Measurements from ENCODE around the gene TBC1D21. TPM values are rescaled to one million over a fixed set of nuclear protein-coding genes. Genes with fewer than 3 reads are reported as not detected.
"Not testable (repeated sequence)": the region's sequence is repeated elsewhere in the genome, so short reads cannot be mapped to it uniquely, and the experiment has no call there.

TBC1D21 gene
- total and polyA plus RNA-seq, 2 donors from 2014 or later = not detected

- intact Hi-C loops (cut with DNase I) = no loop called here
- Histone ChIP-seq H3K4me3 (ENCODE audit: low read length in 3 of 3) (no peak overlapping the region), H3K36me3 (ENCODE audit: control insufficient read depth in 2 of 3, insufficient read depth in 3 of 3, low read length in 3 of 3) (no peaks in the 10 kb centered on the region), H3K4me1 (ENCODE audit: control insufficient read depth in 2 of 3, insufficient read depth in 2 of 3, low read depth in 1 of 3, low read length in 3 of 3) (peaks cover 4 to 14% (median 8%) of the 10 kb centered on the region in 3 donors), H3K27me3 (ENCODE audit: control insufficient read depth, insufficient read depth, low read length) (no peaks in the 10 kb centered on the region), H3K9ac (ENCODE audit: low read length in 3 of 3) (no peak overlapping the region), H3K9me3 (ENCODE audit: control insufficient read depth in 2 of 3, insufficient read depth in 1 of 3, low read length in 3 of 3) (no peaks in the 10 kb centered on the region), H3K27ac (ENCODE audit: low read depth in 2 of 2, low read length in 2 of 2) (no peak overlapping the region)
- DNase-seq (peak in 1 of 5 donors; percentile 70), FAIRE-seq (no peak)
- TF ChIP-seq CTCF (IDR thresholded peaks at IDR 0.05; ENCODE audit: borderline replicate concordance, extremely low read depth, insufficient read depth) = no peak
These were observed 64.4 kb downstream of the TBC1D21 start for GRCh38 chr15:73937726-73938125.

DNA sequence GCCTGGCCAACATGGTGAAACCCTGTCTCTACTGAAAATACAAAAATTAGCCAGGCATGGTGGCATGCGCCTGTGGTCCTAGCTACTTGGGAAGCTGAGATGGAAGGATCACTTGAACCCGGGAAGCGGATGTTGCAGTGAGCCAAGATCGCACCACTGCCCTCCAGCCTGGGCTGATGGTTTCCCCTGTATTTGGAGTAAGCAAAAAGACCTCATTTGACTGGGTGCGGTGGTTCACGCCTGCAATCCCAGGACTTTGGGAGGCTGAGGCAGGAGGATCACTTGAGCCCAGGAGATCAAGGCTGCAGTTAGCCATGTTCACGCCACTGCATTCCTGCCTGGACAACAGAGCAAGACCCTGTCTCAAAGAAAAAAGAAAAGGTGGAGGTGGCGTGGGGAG, 65.2 kb downstream of the TBC1D21 start:
- H3K36me3 ChIP-seq (ENCODE audit: control insufficient read depth in 2 of 3, insufficient read depth in 3 of 3, low read length in 3 of 3); H3K27me3 ChIP-seq (ENCODE audit: control insufficient read depth, insufficient read depth, low read length); H3K9ac ChIP-seq (ENCODE audit: low read length in 3 of 3); H3K9me3 ChIP-seq (ENCODE audit: control insufficient read depth in 2 of 3, insufficient read depth in 1 of 3, low read length in 3 of 3); intact Hi-C loops (cut with DNase I); H3K4me3 ChIP-seq (ENCODE audit: low read length in 3 of 3); H3K27ac ChIP-seq (ENCODE audit: low read depth in 2 of 2, low read length in 2 of 2); FAIRE-seq: not testable (repeated sequence)
- peaks cover 4 to 14% (median 8%) of the 10 kb centered on the region in 3 donors for H3K4me1 ChIP-seq (ENCODE audit: control insufficient read depth in 2 of 3, insufficient read depth in 2 of 3, low read depth in 1 of 3, low read length in 3 of 3)
- peak in 1 of 5 donors; percentile 18 for DNase-seq

Other genes starting within 250 kb of the TBC1D21 start
- 130 TPM for gene NPTN, start 240.2 kb upstream of the TBC1D21 start, total RNA-seq
- 100 TPM for gene NPTN, start 240.2 kb upstream of the TBC1D21 start, polyA plus RNA-seq (ENCODE audit: insufficient read depth, low read depth, low replicate concordance)
- gene CD276, start 189.2 kb upstream of the TBC1D21 start, total RNA-seq = 31.5 TPM
- 25.0 TPM for gene CD276, start 189.2 kb upstream of the TBC1D21 start, polyA plus RNA-seq (ENCODE audit: insufficient read depth, low read depth, low replicate concordance)
- gene INSYN1, start 120.2 kb upstream of the TBC1D21 start, total RNA-seq = 4.2 TPM
- 39.6 TPM for gene INSYN1, start 120.2 kb upstream of the TBC1D21 start, polyA plus RNA-seq (ENCODE audit: insufficient read depth, low read depth, low replicate concordance)
- gene LOXL1, start 52.9 kb downstream of the TBC1D21 start, total RNA-seq = 33.2 TPM
- gene LOXL1, start 52.9 kb downstream of the TBC1D21 start, polyA plus RNA-seq (ENCODE audit: insufficient read depth, low read depth, low replicate concordance) = 35.1 TPM
- gene STOML1, start 118.7 kb downstream of the TBC1D21 start, total RNA-seq = 22.2 TPM
- 15.0 TPM for gene STOML1, start 118.7 kb downstream of the TBC1D21 start, polyA plus RNA-seq (ENCODE audit: insufficient read depth, low read depth, low replicate concordance)
- 82.9 TPM for gene PML, start 121.2 kb downstream of the TBC1D21 start, total RNA-seq
- gene PML, start 121.2 kb downstream of the TBC1D21 start, polyA plus RNA-seq (ENCODE audit: insufficient read depth, low read depth, low replicate concordance) = 19.6 TPM
- gene GOLGA6A, start 209.0 kb downstream of the TBC1D21 start, total RNA-seq = 0.06 TPM
- gene GOLGA6A, start 209.0 kb downstream of the TBC1D21 start, polyA plus RNA-seq (ENCODE audit: insufficient read depth, low read depth, low replicate concordance) = not detected